Parathyroid adenoma (tissue), 2 donors: Measurements from ENCODE around the gene ESX1.
"Not testable (repeated sequence)": the region's sequence is repeated elsewhere in the genome, so short reads cannot be mapped to it uniquely, and the experiment has no call there.

ENCODE experiments used
- H2AFZ ChIP-seq: fragments of 300-600 bp; sonication (generic); one replicate; pipeline ENCODE4 v1.7.0; 2017; ENCODE audit warnings: antibody characterized with exemption, mild to moderate bottlenecking
- H3K27ac ChIP-seq: fragments of 300-600 bp; sonication (generic); one replicate; pipeline ENCODE4 v1.7.0; 2017
- H3K27me3 ChIP-seq: fragments of 300-600 bp; sonication (generic); one replicate; pipeline ENCODE4 v1.7.0; 2017; ENCODE audit warnings: low read length; ENCODE audit not compliant: control insufficient read depth, insufficient read depth
- H3K36me3 ChIP-seq: fragments of 300-600 bp; sonication (generic); one replicate; pipeline ENCODE4 v1.7.0; 2017; ENCODE audit warnings: low read length; ENCODE audit not compliant: control insufficient read depth, insufficient read depth
- H3K4me1 ChIP-seq: fragments of 300-600 bp; sonication (generic); one replicate; pipeline ENCODE4 v1.7.0; 2017; ENCODE audit warnings: control low read depth
- H3K4me2 ChIP-seq: fragments of 300-600 bp; sonication (generic); one replicate; pipeline ENCODE4 v1.7.0; 2017; ENCODE audit warnings: low read length
- H3K4me3 ChIP-seq: fragments of 300-600 bp; sonication (generic); one replicate; pipeline ENCODE4 v1.7.0; 2017; ENCODE audit warnings: low read depth, low read length
- H3K79me2 ChIP-seq: fragments of 300-600 bp; sonication (generic); one replicate; pipeline ENCODE4 v1.7.0; 2017; ENCODE audit warnings: control low read depth
- H3K9ac ChIP-seq: fragments of 300-600 bp; sonication (generic); one replicate; pipeline ENCODE4 v1.7.0; 2017; ENCODE audit warnings: mild to moderate bottlenecking
- H3K9me3 ChIP-seq: fragments of 300-600 bp; sonication (generic); one replicate; pipeline ENCODE4 v1.7.0; 2017; ENCODE audit warnings: low read length; ENCODE audit not compliant: control insufficient read depth
- TF ChIP-seq, protein P1 (sequence below): fragments of 300-600 bp; sonication (generic); IDR thresholded peaks from one replicate; pipeline ENCODE4 v1.7.0; 2017; ENCODE audit warnings: antibody characterized with exemption, mild to moderate bottlenecking
- donor health status: primary hyperparathyroidism.

The ESX1 gene

DNA sequence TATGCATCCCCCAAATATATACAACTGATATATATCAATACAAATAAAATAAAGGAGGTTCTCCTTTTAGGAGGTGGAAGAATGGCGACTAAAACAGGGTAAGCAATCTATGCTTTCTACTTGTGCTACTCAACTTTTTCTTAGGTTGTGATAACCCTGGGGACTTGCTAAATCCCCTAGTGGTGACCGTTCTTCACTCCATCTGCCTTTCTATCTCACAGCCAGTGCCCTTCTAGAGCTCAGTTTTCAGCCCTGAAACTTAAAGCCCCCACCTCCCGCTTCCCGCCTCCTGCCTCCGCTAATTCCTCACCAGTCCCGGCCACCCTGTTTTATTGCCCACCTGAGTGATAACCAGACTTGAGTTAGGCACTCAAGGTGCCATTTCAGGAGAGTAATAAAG, 15.5 kb upstream of the ESX1 start:
- Histone ChIP-seq H3K79me2 (no peaks in the 10 kb centered on the region), H3K27me3 (no peaks in the 10 kb centered on the region), H3K27ac (no peak overlapping the region), H3K9me3 (no peaks in the 10 kb centered on the region), H3K4me2 (no peak overlapping the region), H3K9ac (no peak overlapping the region), H3K4me1 (no peaks in the 10 kb centered on the region), H2AFZ (no peak overlapping the region), H3K4me3 (no peak overlapping the region), H3K36me3 (no peaks in the 10 kb centered on the region)
- TF ChIP-seq, protein P1, sequence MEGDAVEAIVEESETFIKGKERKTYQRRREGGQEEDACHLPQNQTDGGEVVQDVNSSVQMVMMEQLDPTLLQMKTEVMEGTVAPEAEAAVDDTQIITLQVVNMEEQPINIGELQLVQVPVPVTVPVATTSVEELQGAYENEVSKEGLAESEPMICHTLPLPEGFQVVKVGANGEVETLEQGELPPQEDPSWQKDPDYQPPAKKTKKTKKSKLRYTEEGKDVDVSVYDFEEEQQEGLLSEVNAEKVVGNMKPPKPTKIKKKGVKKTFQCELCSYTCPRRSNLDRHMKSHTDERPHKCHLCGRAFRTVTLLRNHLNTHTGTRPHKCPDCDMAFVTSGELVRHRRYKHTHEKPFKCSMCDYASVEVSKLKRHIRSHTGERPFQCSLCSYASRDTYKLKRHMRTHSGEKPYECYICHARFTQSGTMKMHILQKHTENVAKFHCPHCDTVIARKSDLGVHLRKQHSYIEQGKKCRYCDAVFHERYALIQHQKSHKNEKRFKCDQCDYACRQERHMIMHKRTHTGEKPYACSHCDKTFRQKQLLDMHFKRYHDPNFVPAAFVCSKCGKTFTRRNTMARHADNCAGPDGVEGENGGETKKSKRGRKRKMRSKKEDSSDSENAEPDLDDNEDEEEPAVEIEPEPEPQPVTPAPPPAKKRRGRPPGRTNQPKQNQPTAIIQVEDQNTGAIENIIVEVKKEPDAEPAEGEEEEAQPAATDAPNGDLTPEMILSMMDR: no peak

DNA sequence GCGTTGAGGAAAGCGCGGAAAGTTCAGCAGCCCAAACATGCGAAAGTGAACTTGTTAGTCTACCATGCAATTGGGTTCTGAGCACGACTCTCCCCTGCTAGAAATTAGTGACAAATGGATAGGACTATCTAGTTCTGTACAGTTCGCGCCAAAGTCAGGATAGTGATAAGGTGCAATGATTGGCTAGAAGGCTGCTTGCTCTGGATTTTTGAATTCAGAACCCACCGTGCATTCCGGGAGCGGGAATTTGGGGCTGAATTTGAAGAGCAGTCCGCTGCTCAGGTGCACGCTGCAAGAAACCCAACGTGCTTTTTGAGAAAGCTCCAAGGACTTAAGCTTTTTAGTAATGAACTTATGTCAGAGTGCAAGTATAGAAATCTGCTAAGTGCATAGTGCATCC, 732 bp upstream of the ESX1 start:
- H3K27me3 ChIP-seq: no peaks in the 10 kb centered on the region

DNA sequence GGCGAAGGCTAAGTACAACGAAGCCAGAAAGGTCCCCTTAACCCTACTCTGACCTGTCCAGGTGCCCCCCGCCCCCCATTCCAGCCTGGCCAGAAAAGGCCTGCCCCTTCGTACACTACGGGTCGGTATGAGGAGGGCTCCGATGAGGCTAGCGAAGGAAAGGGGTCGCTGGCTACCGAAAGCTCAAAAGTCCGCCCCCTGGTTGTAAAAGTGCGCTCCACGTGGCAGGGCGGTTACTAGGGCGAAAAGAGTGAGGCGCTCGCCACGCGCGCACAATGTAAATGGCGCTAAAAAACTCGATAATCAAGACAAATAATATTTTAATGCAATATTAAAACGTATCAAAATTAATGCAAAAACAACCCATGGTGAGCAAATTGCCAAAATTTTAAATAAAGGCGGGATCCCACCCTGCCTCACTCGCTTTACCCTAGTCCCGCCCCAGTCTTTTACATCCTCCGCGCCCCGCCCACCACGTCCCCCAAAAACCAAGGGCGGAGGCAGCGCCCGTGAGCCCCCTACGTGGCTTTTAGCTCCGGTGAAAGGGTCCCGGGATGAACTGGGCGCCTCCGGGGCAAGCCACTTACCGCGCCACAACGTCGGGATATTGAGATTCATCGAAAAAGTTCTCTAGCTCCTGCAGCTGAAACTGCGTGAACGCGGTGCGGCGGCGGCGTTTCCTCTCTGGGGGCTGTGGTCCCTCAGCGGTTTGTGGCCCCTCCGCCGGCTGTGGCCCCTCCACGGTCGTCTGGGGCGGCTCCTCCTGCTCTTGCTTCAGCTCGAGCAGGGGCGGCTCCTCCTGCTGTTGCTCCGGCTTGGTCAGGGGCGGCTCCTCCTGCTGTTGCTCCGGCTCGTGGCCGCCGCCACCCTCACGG, 929 bp downstream of the ESX1 start:
- H3K27me3 ChIP-seq: no peaks in the 10 kb centered on the region
- H3K79me2 ChIP-seq: no peaks in the 10 kb centered on the region
- no peaks in the 10 kb centered on the region for H3K9me3 ChIP-seq
- H3K4me3 ChIP-seq: no peak overlapping the region
- H3K9ac ChIP-seq: no peak overlapping the region
- H3K27ac ChIP-seq: no peak overlapping the region
- H3K4me1 ChIP-seq: no peaks in the 10 kb centered on the region
- H2AFZ ChIP-seq: peak overlapping the region; percentile 11
- no peaks in the 10 kb centered on the region for H3K36me3 ChIP-seq
- peak overlapping the region; percentile 35 for H3K4me2 ChIP-seq
- TF ChIP-seq, protein P1: no peak

More for the DNA sequence above, 732 bp upstream of the ESX1 start:
- Histone ChIP-seq H3K27ac (no peak overlapping the region), H2AFZ (no peak overlapping the region), H3K4me1 (no peaks in the 10 kb centered on the region), H3K4me3 (no peak overlapping the region), H3K36me3 (no peaks in the 10 kb centered on the region), H3K4me2 (no peak overlapping the region), H3K9ac (no peak overlapping the region), H3K9me3 (no peaks in the 10 kb centered on the region), H3K79me2 (no peaks in the 10 kb centered on the region)
- TF ChIP-seq, protein P1: no peak

DNA sequence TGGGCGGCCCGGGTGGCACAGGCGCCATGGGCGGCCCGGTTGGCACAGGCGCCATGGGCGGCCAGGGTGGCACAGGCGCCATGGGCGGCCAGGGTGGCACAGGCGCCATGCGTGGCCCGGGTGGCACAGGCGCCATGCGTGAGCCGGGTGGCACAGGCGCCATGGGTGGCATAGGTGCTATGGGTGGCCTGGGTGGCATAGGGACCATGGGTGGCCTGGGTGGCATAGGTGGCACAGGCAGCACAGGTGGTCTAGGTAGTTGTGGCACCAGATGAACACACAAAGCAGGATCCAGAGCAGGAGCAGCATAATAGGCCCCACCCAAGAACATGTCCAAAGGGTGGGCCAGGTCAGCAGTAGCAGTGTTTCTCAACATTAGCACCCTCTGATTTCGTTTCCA, 4.3 kb downstream of the ESX1 start:
- TF ChIP-seq, protein P1: no peak
- Histone ChIP-seq H3K36me3 (no peaks in the 10 kb centered on the region), H3K9ac (no peak overlapping the region), H2AFZ (no peak overlapping the region), H3K4me3 (no peak overlapping the region), H3K27ac (no peak overlapping the region), H3K4me1 (no peaks in the 10 kb centered on the region), H3K9me3 (no peaks in the 10 kb centered on the region), H3K27me3 (no peaks in the 10 kb centered on the region), H3K4me2 (no peak overlapping the region), H3K79me2 (no peaks in the 10 kb centered on the region)

- not testable (repeated sequence) for H3K9me3 ChIP-seq, H3K79me2 ChIP-seq, H3K9ac ChIP-seq, H3K4me3 ChIP-seq, H3K36me3 ChIP-seq, H3K27me3 ChIP-seq, H3K27ac ChIP-seq, H2AFZ ChIP-seq, H3K4me2 ChIP-seq, H3K4me1 ChIP-seq
Measured at GRCh38 chrX:104230060-104230459, 24.7 kb downstream of the ESX1 start.
